ENCODE results near the gene DDX51. TPM values are rescaled to one million over a fixed set of nuclear protein-coding genes. Genes with fewer than 3 reads are reported as not detected.
"Not testable (repeated sequence)": the region's sequence is repeated elsewhere in the genome, so short reads cannot be mapped to it uniquely, and the experiment has no call there.

Gene DDX51
- polyA plus RNA-seq, 4 donors = 15.7 to 19.7 (median 16.5) TPM

DNA sequence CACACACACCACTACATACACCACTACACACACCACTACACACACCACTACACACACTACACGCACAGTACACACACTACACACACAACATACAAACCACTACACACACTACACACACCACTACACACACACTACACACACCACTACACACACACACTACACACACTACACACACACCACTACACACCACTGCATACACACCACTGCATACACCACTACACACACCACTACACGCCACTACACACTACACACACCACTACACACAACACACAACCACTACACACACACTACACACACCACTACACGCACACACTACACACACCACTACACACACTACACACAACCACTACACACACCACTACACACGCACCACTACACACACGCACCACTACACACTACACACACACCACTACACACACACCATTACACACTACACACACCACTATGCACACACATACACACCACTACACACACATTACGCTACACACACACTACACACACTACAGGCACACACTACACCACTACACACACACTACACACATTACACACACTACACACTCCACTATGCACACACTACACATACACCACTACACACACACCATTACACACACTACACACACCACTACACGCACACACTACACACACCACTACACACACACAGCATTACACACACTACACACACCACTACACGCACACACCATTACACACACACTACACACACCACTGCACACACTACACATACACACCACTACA is 12.6 kb upstream of the DDX51 start:
- DNase-seq (ENCODE audit: low read depth in 4 of 4, low spot score in 3 of 4) = no peak

DNA sequence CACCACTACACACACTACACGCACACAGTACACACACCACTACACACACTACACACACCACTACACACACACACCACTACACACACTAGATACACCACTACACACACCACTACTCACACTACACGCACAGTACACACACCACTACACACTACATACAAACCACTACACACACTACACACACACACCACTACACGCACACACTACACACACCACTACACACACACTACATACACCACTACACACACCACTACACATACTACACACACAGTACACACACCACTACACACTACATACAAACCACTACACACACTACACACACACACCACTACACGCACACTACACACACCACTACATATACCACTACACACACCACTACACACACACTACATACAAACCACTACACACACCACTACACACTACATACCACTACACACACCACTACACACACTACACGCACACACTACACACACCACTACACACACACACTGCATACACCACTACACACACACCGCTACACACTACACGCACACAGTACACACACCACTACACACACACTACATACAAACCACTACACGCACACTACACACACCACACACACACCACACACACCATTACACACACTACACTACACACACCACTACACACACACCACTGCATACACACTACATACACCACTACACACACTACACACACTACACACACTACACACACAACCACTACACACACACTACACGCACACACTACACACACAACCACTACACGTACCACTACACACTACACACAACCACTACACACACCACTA is 11.9 kb upstream of the DDX51 start:
- DNase-seq (ENCODE audit: low read depth in 4 of 4, low spot score in 3 of 4) = no peak

DNA sequence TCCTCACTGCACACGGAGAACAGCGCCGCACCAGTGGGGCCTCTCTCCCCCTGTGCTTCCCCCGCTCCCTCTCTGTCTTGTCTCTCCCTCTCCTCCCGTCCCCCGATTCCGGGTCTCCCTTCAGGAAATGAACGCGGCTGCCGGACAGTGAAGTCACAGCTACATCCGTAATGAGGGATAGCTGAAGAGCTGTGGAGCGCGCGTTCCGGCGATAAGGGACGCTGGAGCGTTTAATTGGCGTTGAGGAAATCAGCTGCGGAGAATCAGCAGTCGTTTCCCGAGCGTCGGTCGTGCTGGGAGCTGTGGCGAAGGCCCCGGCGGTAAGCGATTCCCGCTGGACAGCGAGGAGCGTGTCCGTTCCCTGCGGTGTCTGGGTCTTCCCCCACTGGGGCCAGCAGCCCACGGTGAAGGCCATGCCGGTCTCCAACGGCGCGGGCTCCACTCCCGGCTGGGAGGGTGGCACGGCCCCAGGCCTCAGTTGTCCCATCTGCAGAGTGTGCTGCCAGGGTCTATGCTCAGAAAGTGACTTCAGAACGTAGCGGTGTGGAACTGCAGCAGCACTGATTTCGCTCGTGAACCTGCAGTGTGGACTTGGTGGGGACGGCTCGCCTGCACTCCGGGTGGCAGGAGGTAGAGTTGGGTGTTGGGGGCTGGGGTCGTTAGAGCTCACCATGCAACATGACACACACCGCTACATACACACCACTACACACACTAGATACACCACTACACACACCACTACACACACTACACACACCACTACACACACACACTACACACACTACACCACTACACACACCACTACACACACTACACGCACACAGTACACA is 11.0 kb upstream of the DDX51 start:
- DNase-seq (ENCODE audit: low read depth in 4 of 4, low spot score in 3 of 4) = no peak

- no peak for DNase-seq (ENCODE audit: low read depth in 4 of 4, low spot score in 3 of 4)
Measured at GRCh38 chr12:132154341-132154761, 10.2 kb upstream of the DDX51 start.

- DNase-seq (ENCODE audit: low read depth in 4 of 4, low spot score in 3 of 4) = peak; percentile 72 to 82 (median 75)
Measured at GRCh38 chr12:132153501-132154340, 9.6 kb upstream of the DDX51 start.

DNA sequence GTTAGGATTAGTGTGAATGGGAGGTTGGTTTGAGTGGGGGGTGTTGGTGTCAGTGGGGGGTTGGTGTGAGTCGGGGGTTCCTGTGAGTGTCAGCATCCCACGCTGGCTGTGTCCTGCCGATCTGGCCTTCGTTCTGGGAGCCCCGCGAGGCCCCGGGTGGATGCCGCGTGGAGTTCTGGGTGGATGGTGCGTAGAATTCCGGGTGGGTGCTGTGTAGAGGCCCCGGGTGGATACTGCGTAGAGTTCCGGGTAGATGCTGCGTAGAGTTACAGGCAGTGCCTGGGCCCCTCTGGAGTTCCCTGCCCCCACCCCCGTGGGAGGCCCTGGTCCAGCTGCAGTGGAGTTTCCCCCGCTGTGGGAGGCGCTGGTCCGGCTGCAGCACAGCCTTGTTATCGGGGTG is 8.8 kb upstream of the DDX51 start:
- no peak for DNase-seq (ENCODE audit: low read depth in 4 of 4, low spot score in 3 of 4)

- no peak for DNase-seq (ENCODE audit: low read depth in 4 of 4, low spot score in 3 of 4)
Measured at GRCh38 chr12:132152411-132152821, 8.3 kb upstream of the DDX51 start.

GRCh38 chr12:132151766-132152410 is 7.8 kb upstream of the DDX51 start:
- no peak for DNase-seq (ENCODE audit: low read depth in 4 of 4, low spot score in 3 of 4)

DNA sequence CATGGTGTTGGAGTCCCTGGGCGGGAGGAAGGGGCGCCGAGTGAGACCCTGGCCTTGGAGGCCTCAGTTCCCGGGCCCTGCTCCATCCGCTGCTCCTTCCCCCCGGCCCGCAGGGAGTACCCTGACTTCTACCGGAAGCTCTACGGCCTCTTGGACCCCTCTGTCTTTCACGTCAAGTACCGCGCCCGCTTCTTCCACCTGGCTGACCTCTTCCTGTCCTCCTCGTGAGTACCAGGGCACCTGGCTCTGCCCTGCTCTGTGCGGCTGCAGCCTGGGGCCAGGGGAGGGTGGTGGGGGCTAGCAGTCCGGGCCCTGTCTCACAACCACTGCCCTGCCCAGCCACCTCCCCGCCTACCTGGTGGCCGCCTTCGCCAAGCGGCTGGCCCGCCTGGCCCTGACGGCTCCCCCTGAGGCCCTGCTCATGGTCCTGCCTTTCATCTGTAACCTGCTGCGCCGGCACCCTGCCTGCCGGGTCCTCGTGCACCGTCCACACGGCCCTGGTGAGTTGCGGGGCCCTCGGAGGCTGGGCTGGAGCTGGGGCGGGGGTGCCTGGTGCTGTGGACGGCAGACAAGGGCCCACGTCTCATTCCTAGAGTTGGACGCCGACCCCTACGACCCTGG is 7.1 kb upstream of the DDX51 start:
- no peak for DNase-seq (ENCODE audit: low read depth in 4 of 4, low spot score in 3 of 4)

GRCh38 chr12:132150780-132151144 is 6.6 kb upstream of the DDX51 start:
- no peak for DNase-seq (ENCODE audit: low read depth in 4 of 4, low spot score in 3 of 4)

- DNase-seq (ENCODE audit: low read depth in 4 of 4, low spot score in 3 of 4) = not testable (repeated sequence)
Measured at GRCh38 chr12:132149526-132149925, 5.4 kb upstream of the DDX51 start.

DNA sequence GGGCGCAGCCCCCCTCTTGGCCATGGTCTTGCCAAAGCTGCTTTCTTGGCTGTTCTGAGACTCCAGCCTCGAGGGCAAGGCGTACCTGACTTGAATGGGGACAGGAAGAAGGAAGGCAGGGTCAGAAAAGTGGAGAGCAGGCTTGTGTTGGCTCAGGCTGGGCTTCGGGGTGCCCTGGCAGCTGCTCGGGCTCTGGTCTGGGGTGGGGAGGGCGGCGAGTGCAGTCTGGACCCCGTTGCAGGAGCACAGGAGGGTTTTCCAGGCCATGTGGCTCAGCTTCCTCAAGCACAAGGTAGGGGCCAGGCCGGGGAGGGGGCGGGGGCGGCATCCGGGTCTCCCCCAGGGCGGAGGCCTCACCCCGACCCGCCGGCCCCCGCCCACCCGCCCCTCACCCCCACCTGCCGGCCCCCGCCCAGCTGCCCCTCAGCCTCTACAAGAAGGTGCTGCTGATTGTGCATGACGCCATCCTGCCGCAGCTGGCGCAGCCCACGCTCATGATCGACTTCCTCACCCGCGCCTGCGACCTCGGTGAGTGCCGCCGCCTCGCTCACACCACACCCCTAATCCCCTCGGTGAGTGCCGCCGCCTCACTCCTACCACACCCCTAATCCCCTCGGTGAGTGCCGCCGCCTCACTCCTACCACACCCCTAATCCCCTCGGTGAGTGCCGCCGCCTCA is 4.4 kb upstream of the DDX51 start:
- no peak for DNase-seq (ENCODE audit: low read depth in 4 of 4, low spot score in 3 of 4)

GRCh38 chr12:132147423-132148367 is 3.6 kb upstream of the DDX51 start:
- no peak for DNase-seq (ENCODE audit: low read depth in 4 of 4, low spot score in 3 of 4)

- no peak for DNase-seq (ENCODE audit: low read depth in 4 of 4, low spot score in 3 of 4)
Measured at GRCh38 chr12:132146772-132147422, 2.8 kb upstream of the DDX51 start.

GRCh38 chr12:132146098-132146497 is 2.0 kb upstream of the DDX51 start:
- DNase-seq (ENCODE audit: low read depth in 4 of 4, low spot score in 3 of 4) = no peak

DNA sequence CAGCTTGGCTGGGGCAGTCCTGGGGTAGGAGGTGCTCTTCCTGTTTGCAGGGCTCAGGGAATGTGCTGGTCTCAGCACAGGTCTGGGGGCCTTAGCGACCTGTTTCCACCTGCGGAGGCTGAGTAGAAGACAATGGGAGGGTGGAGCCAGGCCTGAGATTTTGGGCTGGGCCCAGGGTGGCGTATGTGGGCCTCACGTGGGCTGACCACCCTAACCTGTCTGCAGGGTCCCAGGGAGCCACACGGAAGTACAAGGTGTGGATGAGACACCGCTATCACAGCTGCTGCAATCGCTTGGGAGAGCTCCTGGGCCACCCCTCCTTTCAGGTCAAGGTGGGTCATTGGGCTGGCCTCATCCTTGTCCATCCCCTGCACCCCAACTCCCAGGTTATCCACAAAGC is 1.2 kb upstream of the DDX51 start:
- no peak for DNase-seq (ENCODE audit: low read depth in 4 of 4, low spot score in 3 of 4)

DNA sequence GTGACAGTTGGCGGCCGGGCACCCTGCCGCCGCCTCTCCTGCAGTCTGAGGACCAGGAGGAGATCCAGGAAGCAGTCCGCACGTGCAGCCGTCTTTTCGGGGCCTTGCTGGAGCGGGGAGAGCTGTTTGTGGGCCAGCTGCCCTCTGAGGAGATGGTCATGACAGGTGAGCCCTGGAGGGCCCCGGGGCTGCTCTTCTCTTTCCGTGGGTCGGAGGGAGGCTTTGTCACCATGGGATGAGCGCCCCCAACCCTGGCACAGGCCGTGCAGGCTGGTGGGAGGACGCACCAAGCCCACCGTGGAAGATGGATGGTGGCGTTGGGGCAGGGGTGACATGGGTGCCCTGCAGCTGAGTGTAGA is 670 bp upstream of the DDX51 start:
- DNase-seq (ENCODE audit: low read depth in 4 of 4, low spot score in 3 of 4) = no peak

Data from right renal pelvis (tissue), 4 donors.